Activated T-helper 1 cell treated with anti-CD3 and anti-CD28 coated beads, Interleukin-2, amount 50 U/mL, for 16 hours (primary cell): ENCODE data around the gene RUBCNL.
"Not testable (repeated sequence)": the region's sequence is repeated elsewhere in the genome, so short reads cannot be mapped to it uniquely, and the experiment has no call there.

ENCODE experiments used
- DNase-seq, 2 donors: peaks; one replicate each; pipeline ENCODE4 v3.0.0-alpha.2; 2020; ENCODE audit warnings: low read depth in 1 of 2, low spot score in 1 of 2

RUBCNL gene

GRCh38 chr13:46377554-46377953, 9.5 kb downstream of the RUBCNL start:
- no peak for DNase-seq

GRCh38 chr13:46374710-46375109, 12.3 kb downstream of the RUBCNL start:
- no peak for DNase-seq

GRCh38 chr13:46373623-46374022, 13.4 kb downstream of the RUBCNL start:
- DNase-seq: no peak

- not testable (repeated sequence) for DNase-seq
Measured at GRCh38 chr13:46372938-46373337, 14.1 kb downstream of the RUBCNL start.

- no peak for DNase-seq
Measured at GRCh38 chr13:46372071-46372470, 15.0 kb downstream of the RUBCNL start.

DNA sequence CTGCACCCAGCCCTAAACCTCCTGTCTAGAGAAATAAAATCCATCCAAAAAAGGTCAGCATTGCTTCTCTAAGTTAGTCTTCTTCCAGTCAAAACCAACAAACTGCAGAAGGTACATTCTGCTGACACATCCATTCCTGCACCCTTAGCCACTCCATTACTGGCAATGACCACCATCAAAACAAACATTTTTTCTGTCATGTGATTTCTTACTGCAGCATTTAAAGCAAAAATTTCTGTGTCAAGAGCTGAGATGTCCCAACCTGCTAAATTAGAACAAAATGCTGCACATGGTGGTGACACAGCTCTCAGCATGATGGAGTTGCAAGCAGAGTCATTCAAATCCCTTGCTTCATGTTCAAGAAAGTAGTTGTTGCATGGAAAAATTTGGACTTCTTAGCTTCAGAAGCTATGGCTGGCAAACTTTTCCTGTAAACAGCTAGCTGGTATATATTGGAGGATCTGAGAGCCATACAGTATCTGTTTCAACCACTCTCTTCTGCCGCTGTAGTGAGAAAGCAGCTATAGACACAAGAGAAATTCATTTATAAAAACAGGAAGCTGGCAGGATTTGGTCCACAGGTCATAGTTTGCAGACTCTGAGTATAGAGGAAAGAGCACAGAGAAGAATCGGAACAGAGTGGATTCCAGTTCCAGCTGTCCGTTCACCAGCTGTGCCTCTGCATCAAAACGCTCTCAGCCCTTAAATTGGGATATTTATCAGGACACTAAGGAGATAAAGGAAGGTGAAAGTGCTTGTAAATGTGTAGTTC, 17.4 kb downstream of the RUBCNL start:
- no peak for DNase-seq

DNA sequence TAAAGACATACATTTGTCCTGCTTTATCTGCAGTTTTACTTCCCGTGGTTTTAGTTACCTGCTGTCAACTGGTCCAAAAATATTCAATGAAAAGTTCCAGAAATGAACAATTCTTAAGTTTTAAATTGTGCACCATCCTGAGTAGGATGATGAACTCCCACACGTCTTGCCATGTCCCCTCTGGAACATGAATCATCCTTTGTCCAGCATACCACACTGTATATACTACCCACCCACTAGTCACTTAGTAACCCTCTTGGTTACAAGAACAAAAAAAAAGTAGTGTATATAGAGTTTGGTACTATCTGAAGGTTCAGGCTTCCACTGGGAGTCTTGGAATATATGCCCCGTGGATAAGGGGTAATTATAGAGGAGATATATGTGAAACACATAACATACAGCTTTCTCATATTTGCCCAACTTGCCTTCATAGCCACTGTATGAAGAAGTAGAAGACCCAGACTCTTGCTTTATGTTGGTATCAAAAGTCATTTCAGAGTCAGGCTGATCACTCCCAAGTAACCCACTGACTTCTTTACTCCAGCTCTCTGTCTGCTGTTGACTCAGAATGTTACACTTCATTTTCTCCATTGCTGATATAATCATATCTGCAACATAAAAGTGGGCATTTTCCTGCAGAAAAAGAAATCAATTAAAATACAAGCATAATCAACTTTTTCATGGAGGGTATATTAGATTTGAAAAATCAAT, 19.3 kb downstream of the RUBCNL start:
- no peak for DNase-seq

DNA sequence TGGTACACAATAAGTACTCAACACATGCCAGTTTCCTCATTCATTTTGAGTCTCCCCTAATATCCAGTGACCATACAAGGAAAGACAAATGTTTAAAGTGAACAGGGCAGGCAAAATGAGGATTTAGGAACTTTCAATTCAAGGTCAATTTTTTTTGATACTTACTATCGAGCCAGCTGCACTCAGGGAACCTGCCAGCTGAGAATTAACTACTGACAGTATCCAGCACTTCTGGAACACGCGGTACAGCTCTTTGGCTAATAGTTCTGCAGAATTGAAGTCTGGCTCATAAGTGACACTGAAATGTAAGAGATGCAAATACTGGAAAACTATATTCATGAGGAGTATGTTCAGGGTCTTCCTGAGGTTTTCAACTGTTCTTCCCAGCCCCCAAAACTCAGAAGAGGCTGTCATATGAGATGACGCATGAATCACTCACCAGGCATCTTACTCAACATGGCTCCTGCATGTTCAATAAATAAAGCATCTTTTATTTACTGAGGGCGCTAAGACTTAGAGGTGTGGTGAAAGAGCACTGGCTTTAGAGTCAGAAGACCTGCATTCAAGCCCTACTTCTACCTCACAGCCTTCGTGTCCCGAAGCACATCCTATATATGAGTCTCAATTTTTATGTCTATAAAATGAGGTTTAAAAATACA, 25.6 kb downstream of the RUBCNL start:
- no peak for DNase-seq

DNA sequence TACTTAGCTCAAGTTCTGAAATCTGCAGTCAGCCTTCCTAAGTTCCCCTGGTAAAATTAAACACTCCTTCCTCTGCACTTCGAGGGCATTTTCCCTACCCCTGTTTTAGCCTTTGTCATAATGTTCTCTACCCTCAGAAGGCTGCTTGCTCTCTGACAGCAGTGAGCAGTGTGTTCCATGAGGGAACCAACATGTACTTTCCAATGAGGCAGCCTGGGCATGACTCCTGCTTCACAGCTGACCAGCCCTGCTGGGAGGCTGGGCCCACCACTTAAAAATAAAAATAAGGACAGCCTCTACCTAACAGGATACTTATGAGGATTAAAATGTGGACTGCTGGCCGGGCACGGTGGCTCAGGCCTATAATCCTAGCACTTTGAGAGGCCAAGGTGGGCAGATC, 26.4 kb downstream of the RUBCNL start:
- no peak for DNase-seq

GRCh38 chr13:46359714-46360113, 27.3 kb downstream of the RUBCNL start:
- no peak for DNase-seq

GRCh38 chr13:46355901-46356590, 31.0 kb downstream of the RUBCNL start:
- DNase-seq: no peak

DNA sequence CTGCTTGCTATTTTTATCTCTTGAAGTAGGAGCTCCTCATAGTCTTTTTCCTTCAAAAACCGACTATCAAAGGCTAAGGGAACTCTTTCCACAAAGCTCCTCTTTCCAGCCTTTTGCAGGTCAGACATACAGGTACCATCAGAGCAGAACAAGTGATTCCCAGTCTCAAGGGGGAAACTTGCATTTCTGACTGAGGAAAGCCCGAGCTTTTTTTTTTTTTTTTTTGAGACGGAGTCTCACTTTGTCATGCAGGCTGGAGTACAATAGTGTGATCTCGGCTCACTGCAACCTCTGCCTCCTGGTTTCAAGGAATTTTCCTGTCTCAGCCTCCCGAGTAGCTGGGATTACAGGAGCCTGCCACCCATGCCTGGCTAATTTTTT, 32.0 kb downstream of the RUBCNL start:
- no peak for DNase-seq

- DNase-seq: no peak
Measured at GRCh38 chr13:46354156-46355087, 32.6 kb downstream of the RUBCNL start.

GRCh38 chr13:46352805-46353204, 34.2 kb downstream of the RUBCNL start:
- DNase-seq: no peak

DNA sequence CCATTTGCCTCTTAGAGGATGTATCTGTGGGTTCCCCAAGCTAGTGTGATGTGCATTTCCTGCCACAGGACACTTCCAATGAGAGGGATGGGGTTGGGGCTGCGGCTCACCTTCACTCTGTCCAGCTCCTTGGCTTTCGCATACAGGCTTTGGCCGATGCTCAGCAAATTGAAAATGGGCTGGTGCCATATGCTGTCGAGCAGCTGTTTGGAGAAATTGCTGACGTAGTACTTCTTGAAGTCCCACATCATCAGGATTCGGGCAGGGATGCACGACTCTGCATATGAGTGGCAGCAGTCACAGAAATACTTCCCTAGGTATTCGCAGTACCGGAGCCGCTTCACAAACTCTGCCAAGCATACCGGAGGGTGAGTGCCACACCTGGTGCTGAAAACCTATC, 37.0 kb downstream of the RUBCNL start:
- DNase-seq: no peak

DNA sequence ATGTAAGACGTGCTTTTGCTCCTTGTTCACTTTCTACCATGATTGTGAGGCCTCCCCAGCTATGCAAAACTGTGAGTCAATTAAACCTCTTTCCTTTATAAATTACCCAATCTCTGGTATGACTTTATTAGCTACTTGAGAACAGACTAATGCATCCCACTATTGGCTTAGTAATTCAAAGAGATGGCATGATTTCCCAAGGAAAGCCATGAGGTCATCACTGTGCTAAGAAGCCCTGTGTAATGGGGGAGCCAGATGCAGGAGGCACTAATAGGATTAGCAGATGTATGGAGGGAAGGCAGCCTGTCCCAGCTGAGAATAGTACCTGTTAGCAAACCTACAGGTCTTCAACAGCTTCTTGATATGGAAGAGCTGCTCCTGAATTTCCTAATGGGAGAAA, 38.1 kb downstream of the RUBCNL start:
- DNase-seq: no peak

GRCh38 chr13:46347277-46347676, 39.8 kb downstream of the RUBCNL start:
- DNase-seq: no peak

- no peak for DNase-seq
Measured at GRCh38 chr13:46345866-46346265, 41.2 kb downstream of the RUBCNL start.

DNA sequence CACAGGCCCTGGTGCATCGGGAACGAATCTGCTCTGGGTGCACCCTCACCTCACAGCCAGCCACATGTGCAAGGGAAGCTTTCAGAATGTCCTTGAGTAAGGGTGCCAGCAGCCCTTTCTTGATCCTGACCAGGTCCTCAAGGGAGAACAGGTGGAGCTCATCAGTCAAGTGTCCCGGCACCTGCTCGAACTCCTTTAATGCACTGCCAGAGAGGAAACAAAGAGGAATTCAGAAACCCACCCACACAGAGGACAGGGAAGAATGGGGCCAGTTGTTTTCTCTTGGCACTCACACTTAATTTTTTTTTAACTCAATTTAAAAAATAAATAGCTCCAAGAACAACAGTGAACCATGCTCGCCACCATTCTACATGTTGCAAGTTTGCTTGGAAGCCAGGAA, 41.7 kb downstream of the RUBCNL start:
- DNase-seq: no peak

DNA sequence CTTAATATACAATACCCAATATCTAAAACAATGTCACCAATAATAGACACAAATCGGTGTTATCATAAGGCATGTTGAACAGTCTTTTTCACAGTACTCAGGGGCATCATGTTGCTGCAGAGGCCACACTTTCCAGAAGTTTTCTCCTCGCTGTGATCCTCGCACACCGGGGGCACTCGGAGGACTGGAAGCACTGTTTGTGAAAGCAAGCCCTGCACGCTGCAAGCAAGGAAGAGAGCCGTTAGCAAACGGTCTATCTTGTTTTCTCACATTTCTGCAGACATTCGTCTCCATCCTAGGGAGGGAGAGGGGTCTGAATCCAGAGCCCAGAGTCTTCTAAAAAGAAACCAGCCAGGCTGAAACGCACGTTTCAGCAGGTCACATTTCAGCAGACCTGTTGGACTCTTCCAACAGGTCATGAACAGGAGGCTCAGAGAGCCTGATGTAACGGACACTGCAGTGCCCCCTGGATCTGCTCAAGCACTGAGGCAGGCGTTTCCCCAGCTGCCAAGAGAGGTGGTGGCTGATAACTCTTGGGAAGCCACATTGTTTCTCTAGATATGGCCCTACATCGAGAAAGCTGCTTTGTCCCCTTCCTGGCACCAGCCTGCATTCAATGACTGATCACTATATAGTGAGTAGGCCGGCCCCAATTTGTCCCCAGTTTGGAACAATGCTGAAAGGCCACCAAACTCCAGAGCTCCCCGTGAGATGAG, 43.6 kb downstream of the RUBCNL start:
- DNase-seq: no peak
